Tibial nerve (tissue), 4 donors: Measurements from ENCODE around the gene KRTAP10-3. TPM values are rescaled to one million over a fixed set of nuclear protein-coding genes. Genes with fewer than 3 reads are reported as not detected.

ENCODE experiments used
- DNase-seq, 2 donors: peaks; one replicate each; pipeline ENCODE4 v3.0.0-alpha.2; 2019; ENCODE audit warnings: low spot score in 2 of 2
- H3K27ac ChIP-seq, 4 donors: fragments of 200-600 bp; sonication (generic) in 3 of 4; one replicate each; pipeline ENCODE4 v1.5.1; 2017 to 2019; ENCODE audit warnings: mild to moderate bottlenecking in 1 of 4
- H3K27me3 ChIP-seq, 2 donors: fragments of 200-600 bp; sonication (generic) in 1 of 2; one replicate each; pipeline versions ENCODE4 v1.5.1 to v1.6.0; 2017 to 2019
- H3K36me3 ChIP-seq, 3 donors: fragments of 200-600 bp; sonication (generic); one replicate each; pipeline ENCODE4 v1.5.1; 2018 to 2019
- H3K4me1 ChIP-seq, 4 donors: fragments of 200-600 bp; sonication (generic) in 3 of 4; one replicate each; pipeline ENCODE4 v1.5.1; 2017 to 2019
- H3K4me3 ChIP-seq, 4 donors: fragments of 200-600 bp; sonication (generic) in 3 of 4; one replicate each; pipeline ENCODE4 v1.5.1; 2017 to 2019; ENCODE audit warnings: mild to moderate bottlenecking in 1 of 4, moderate library complexity in 1 of 4
- H3K9me3 ChIP-seq, 4 donors: fragments of 200-600 bp; sonication (generic) in 3 of 4; one replicate each; pipeline ENCODE4 v1.5.1; 2017 to 2019
- EP300 ChIP-seq, 2 donors: sonication (generic); formaldehyde crosslinking; IDR thresholded peaks; one replicate each; pipeline ENCODE4 v1.6.1; 2017; ENCODE audit warnings: antibody characterized with exemption in 2 of 2, mild to moderate bottlenecking in 1 of 2
- POLR2A ChIP-seq, 2 donors: fragments of 450-650 bp; IDR thresholded peaks; one replicate each; pipeline ENCODE4 v1.6.1; 2017; ENCODE audit warnings: antibody characterized with exemption in 2 of 2, mild to moderate bottlenecking in 2 of 2, moderate library complexity in 2 of 2
- WGBS, 2 donors: methylation state at CpG; one replicate each; pipeline ENCODE4 v1.1.5; 2018; 5-methylcytosine and 5-hydroxymethylcytosine counted together
- total RNA-seq, 4 donors: library from RNA; depleted of rRNA; stranded (reverse); fragments of >200 nt; gene quantifications; one replicate each; pipeline ENCODE4 v1.1.0, GENCODE V29; 2016
- TF ChIP-seq, protein P1 (sequence below), 5 experiments: fragments of 200-600 bp in 3 of 5; fragments of 450-650 bp in 2 of 5; sonication (generic) in 3 of 5; IDR thresholded peaks; one replicate each; pipeline ENCODE4 v1.5.1; 2016 to 2019; ENCODE audit warnings: antibody characterized with exemption in 5 of 5, mild to moderate bottlenecking in 3 of 5, moderate library complexity in 2 of 5

Gene KRTAP10-3
- total RNA-seq, 4 donors from 2014 or later, result not detected

DNA sequence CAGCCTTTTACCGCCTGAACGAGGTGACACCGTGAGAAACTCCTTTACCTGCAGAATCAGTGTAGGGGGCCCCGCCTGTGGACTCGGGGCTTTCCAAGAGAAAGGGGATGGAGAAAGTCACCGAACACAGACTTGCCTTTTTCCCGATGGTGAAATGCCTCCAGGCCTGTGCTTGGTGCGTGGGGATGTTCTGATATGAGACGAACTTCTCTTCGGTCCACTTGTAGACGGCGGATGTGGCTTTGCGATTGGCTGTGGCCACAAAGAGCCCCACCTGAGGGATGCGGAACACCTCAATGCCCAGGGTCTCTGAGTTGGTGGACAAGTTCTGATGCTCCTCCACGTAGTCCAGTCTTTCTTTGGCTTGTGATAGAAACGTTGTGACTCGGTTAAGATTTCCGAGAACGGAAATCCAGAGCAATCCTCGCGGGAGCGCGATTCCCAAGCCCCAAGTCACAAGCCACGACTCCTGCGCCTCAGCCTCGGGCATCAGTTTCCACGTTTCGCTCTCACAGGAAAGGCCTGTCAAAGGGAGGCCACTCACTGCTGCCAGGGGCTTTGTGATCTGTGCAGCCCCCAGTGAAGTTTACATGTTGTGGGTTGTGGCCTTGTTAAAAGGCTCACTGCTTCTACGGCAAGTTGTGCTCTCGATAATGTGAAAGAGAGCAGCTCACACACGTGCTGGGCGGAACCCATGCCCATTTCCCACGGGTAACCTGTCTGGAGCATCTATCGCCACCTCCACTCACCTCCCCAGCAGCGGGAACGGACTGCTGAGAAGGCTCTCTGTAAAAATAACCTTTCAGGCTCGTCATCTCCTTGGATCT is 31.2 kb downstream of the KRTAP10-3 start:
- Histone ChIP-seq H3K4me1 (no peaks in the 10 kb centered on the region), H3K36me3 (no peaks in the 10 kb centered on the region), H3K27ac (no peak overlapping the region), H3K27me3 (no peaks in the 10 kb centered on the region), H3K4me3 (no peak overlapping the region), H3K9me3 (no peaks in the 10 kb centered on the region)
- 84 to 87% methylated on average over 37 of the region's 37 CpGs for WGBS, 2 donors
- DNase-seq, result no peak
- TF ChIP-seq, protein P1, sequence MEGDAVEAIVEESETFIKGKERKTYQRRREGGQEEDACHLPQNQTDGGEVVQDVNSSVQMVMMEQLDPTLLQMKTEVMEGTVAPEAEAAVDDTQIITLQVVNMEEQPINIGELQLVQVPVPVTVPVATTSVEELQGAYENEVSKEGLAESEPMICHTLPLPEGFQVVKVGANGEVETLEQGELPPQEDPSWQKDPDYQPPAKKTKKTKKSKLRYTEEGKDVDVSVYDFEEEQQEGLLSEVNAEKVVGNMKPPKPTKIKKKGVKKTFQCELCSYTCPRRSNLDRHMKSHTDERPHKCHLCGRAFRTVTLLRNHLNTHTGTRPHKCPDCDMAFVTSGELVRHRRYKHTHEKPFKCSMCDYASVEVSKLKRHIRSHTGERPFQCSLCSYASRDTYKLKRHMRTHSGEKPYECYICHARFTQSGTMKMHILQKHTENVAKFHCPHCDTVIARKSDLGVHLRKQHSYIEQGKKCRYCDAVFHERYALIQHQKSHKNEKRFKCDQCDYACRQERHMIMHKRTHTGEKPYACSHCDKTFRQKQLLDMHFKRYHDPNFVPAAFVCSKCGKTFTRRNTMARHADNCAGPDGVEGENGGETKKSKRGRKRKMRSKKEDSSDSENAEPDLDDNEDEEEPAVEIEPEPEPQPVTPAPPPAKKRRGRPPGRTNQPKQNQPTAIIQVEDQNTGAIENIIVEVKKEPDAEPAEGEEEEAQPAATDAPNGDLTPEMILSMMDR (IDR thresholded peaks at IDR 0.05), result no peak
- TF ChIP-seq EP300 (IDR thresholded peaks at IDR 0.05), result no peak
- TF ChIP-seq POLR2A (IDR thresholded peaks at IDR 0.05), result no peak

DNA sequence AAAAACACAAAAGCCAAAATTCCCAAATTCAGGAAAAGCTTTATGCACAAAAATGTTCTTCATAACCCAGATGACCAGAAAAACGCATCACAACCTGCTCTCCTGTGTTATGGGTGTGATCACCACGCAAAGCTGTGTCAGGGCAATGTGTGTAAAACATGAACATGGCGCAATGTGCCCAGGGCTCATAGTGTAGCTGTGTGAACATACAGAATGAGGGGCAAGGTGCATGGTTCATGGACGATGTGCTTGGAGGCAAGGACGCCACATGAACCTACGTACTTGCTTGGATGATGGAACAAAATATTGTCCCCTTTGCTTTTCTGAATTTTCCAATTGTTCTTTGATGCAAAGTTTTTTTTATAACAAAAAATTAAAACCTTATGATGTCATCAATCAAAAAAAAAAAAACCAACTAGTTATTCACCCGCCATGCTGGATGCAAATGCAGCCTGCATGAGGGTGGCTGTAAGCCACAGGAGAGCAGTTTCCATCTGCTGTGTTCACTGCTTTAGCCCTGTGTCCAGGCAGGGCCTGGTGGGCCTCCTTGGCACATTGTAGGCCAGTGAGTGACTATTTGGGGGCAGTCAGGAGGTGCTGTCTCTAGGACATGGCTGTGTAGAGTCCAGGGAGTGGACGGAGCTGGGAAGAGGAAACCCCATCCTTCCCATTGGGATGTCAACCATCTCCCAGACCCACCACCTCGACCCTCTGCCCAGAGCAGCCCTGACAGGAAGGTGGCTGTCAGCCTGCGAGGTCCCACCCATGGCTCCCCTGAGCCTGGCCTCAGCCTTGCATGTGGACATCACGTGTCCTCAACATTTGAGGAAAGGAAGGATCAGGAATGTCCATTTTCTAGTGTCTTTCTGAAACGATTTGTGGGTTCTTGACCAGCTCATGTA is 32.2 kb downstream of the KRTAP10-3 start:
- TF ChIP-seq, protein P1 (IDR thresholded peaks at IDR 0.05), result no peak
- TF ChIP-seq POLR2A (IDR thresholded peaks at IDR 0.05), result no peak
- no peak overlapping the region for H3K4me3 ChIP-seq
- H3K36me3 ChIP-seq, result no peaks in the 10 kb centered on the region
- H3K9me3 ChIP-seq, result no peaks in the 10 kb centered on the region
- H3K27me3 ChIP-seq, result no peaks in the 10 kb centered on the region
- H3K27ac ChIP-seq, result no peak overlapping the region
- no peak for DNase-seq
- no peaks in the 10 kb centered on the region for H3K4me1 ChIP-seq
- WGBS, 2 donors, result 84 to 87% methylated on average over 12 of the region's 12 CpGs

DNA sequence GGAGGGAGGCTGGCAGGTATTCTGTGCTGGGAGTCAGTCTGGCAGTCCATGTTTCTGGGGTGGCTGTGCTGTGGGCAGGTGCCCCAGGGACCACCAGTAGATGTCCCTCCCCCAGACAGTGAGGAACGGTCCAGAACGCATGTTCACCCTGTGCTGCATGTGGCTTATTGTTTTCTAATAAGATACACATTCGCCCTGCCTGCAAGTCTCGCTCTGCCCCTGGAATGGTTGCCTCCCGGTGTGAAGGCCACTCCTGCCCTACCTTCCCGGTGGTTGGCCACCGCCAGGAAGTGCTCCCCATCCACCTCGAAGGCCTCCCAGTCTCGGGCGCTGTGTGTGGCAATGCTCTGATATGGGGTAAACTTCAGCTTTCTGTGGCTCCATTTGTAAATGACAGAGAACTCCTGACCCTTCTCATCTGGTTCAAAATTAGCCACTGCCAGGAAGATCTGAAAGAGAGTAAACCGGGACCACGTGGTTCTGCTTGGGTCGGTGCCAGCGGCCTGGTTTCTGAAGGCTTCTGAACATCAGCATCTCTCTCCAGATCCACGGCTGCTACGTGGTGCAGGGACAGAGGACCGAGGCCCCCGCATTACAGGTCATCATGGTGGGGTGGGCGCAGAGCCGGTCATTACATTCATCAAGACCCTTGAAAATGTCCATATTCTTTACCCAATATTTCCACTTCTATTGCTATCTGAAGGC is 33.1 kb downstream of the KRTAP10-3 start:
- H3K4me1 ChIP-seq, result no peaks in the 10 kb centered on the region
- H3K36me3 ChIP-seq, result no peaks in the 10 kb centered on the region
- TF ChIP-seq POLR2A (IDR thresholded peaks at IDR 0.05), result no peak
- TF ChIP-seq, protein P1 (IDR thresholded peaks at IDR 0.05), result no peak
- TF ChIP-seq EP300 (IDR thresholded peaks at IDR 0.05), result no peak
- no peak for DNase-seq
- 87 to 88% methylated on average over 20 of the region's 20 CpGs for WGBS, 2 donors
- no peak overlapping the region for H3K4me3 ChIP-seq
- H3K9me3 ChIP-seq, result no peaks in the 10 kb centered on the region
- H3K27ac ChIP-seq, result no peak overlapping the region
- no peaks in the 10 kb centered on the region for H3K27me3 ChIP-seq

DNA sequence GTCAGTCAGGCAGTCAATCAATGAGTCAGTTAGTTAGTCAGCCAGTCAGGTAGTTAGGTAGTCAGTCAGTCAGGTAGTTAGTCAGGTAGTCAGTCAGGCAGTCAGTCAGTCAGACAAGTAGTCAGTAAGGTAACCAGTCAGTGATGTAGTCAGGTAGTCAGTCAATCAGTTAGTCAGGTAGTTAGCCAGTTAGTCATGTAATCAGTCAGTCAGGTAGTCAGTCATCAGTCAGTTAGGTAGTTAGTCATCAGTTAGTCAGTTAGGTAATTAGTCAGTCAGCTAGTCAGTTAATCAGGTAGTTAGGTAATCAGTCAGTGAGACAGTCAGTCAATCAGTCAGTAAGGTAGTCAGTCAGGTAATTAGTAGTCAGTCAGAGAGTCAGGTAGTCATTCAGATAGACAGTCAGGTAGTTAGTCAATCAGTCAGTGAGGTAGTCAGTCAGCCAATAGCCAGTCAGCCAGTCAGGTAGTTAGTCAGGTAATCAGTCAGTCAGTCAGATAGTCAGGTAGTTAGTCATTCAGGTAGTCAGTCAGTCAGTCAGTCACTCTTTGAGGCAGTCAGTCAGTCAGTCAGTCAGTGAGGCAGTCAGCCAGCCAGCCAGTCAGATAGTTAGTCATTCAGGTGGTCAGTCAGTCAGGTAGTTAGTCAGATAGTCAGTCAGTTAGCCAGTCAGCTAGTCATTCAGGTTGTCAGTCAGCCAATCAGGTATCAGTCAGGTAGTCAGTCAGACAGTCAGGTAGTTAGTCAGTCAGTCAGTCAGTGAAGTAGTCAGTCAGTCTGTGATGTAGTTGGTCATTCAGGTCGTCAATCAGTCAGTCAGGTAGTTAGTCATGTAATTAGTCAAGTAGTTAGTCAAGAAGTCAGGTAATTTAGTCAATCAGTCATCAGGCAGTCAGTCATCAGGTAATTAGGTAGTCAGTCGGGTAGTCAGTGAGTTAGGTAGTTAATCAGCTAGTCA is 33.9 kb downstream of the KRTAP10-3 start:
- Histone ChIP-seq H3K27me3 (no peaks in the 10 kb centered on the region), H3K4me3 (no peak overlapping the region), H3K27ac (no peak overlapping the region), H3K36me3 (no peaks in the 10 kb centered on the region), H3K4me1 (no peaks in the 10 kb centered on the region), H3K9me3 (no peaks in the 10 kb centered on the region)
- no peak for TF ChIP-seq POLR2A (IDR thresholded peaks at IDR 0.05)
- TF ChIP-seq, protein P1 (IDR thresholded peaks at IDR 0.05), result no peak
- no peak for TF ChIP-seq EP300 (IDR thresholded peaks at IDR 0.05)
- 70 to 80% methylated on average over 2 of the region's 2 CpGs for WGBS, 2 donors
- DNase-seq, result no peak
